Psoas muscle (tissue), 8 donors: ENCODE results near the gene TRIM51. TPM values are rescaled to one million over a fixed set of nuclear protein-coding genes. Genes with fewer than 3 reads are reported as not detected.
"Not testable (repeated sequence)": the region's sequence is repeated elsewhere in the genome, so short reads cannot be mapped to it uniquely, and the experiment has no call there.

Experiments used
- ATAC-seq, 4 donors: fragments of 200-7000 bp; cut with Tn5 transposase; one replicate each; pipeline ENCODE4 v1.9.1; 2020; ENCODE audit warnings: moderate library complexity in 3 of 4, mild to moderate bottlenecking in 2 of 4
- DNase-seq, 2 donors: peaks; one replicate each; pipeline ENCODE4 v3.0.0-alpha.2; 2020
- H3K27ac ChIP-seq: fragments of 200-600 bp; one replicate; pipeline ENCODE4 v1.8.0; 2022
- H3K27me3 ChIP-seq, 3 donors: fragments of 200-600 bp in 1 of 3; one replicate each; pipeline versions ENCODE4 v1.6.1 to v1.8.0; 2013 to 2022; ENCODE audit warnings: low read length in 2 of 3, mild to moderate bottlenecking in 2 of 3, moderate library complexity in 1 of 3; ENCODE audit not compliant: insufficient read depth in 3 of 3
- H3K36me3 ChIP-seq, 2 donors: fragments of 200-600 bp in 1 of 2; one replicate each; pipeline versions ENCODE4 v1.6.1 to v1.8.0; 2013 to 2022; ENCODE audit warnings: low read depth in 1 of 2, mild to moderate bottlenecking in 1 of 2, moderate library complexity in 1 of 2; ENCODE audit not compliant: insufficient read depth in 1 of 2
- H3K4me1 ChIP-seq: fragments of 200-600 bp; one replicate; pipeline ENCODE4 v1.8.0; 2022
- H3K4me3 ChIP-seq: fragments of 200-600 bp; one replicate; pipeline ENCODE4 v1.8.0; 2022; ENCODE audit warnings: mild to moderate bottlenecking
- H3K9me3 ChIP-seq: fragments of 200-600 bp; one replicate; pipeline ENCODE4 v1.8.0; 2022
- WGBS, 3 donors: extraction: QIAGEN DNeasy Blood & Tissue Kit; methylation state at CpG; one replicate each; pipeline versions ENCODE4 v1.1.6 to v1.1.7; 2013; 5-methylcytosine and 5-hydroxymethylcytosine counted together
- intact Hi-C, 2 donors: fragments of 100-400 bp; cut with DNase I; formaldehyde crosslinking; loops; one replicate each; pipeline versions ENCODE4 v1.11.0 to v1.14.2; 2022
- polyA plus RNA-seq, 3 donors: library from polyadenylated mRNA; stranded (reverse); fragments of 200-250 nt; gene quantifications; one replicate each; pipeline ENCODE4 v1.2.3, GENCODE V29; 2013
- total RNA-seq, 4 donors: library from RNA; stranded (reverse); fragmentation: NEBNext Ultra II Directional in 2 of 4; extraction: Animal tissue kit (Norgen Biotek cat#: 25700) in 2 of 4; gene quantifications; one replicate each; pipeline versions ENCODE4 v1.2.1 to v1.2.4, GENCODE V29; 2021 to 2023
- TF ChIP-seq, protein P1 (sequence below): fragments of 200-600 bp; IDR thresholded peaks from one replicate; pipeline ENCODE4 v1.8.0; 2022; ENCODE audit warnings: antibody characterized with exemption
- donor health status: healthy with polysubstance abuse.
- donor health status: DM: no; HTN: no; CAD: no; lungs with moderate emphysema.
- donor health status: Bipolar disorder and iron deficiency.
- donor health status: healthy.
- donor health status: DM: yes; HTN: yes; CAD: no.
- donor health status: DM: no; HTN: no; CAD: no.
- donor health status: DM: no; HTN: no; CAD: no.
- donor health status: DM: yes; HTN: yes; CAD: no.

The TRIM51 gene
- total and polyA plus RNA-seq, 7 donors: not detected

DNA sequence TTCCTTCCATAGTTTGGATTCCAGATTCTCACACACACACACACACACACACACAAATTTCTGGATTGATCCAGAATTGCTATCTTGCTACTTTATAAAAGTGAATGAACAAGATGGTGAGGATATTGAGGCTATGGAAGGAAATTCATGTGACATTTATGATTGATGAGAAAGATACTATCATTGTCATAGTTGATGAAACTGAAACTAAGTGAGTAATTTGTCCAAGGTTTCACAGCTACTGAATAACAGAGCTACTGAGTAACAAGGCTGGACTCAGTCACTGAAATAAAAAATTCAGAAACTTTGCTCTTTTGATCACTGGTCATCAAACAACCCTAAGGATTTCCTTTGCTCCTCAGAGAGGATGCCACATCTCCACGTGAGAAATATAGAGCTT lies 28.4 kb upstream of the TRIM51 start:
- intact Hi-C loops: no loop called here
- ATAC-seq (no peak), DNase-seq (no peak)
- Histone ChIP-seq H3K4me3 (no peak overlapping the region), H3K36me3 (no peaks in the 10 kb centered on the region), H3K9me3 (no peaks in the 10 kb centered on the region), H3K27ac (no peak overlapping the region), H3K4me1 (no peaks in the 10 kb centered on the region), H3K27me3 (no peaks in the 10 kb centered on the region)
- 7 to 24% (median 12%) methylated on average over 1 of the region's 1 CpG for WGBS, 3 donors
- TF ChIP-seq, protein P1, sequence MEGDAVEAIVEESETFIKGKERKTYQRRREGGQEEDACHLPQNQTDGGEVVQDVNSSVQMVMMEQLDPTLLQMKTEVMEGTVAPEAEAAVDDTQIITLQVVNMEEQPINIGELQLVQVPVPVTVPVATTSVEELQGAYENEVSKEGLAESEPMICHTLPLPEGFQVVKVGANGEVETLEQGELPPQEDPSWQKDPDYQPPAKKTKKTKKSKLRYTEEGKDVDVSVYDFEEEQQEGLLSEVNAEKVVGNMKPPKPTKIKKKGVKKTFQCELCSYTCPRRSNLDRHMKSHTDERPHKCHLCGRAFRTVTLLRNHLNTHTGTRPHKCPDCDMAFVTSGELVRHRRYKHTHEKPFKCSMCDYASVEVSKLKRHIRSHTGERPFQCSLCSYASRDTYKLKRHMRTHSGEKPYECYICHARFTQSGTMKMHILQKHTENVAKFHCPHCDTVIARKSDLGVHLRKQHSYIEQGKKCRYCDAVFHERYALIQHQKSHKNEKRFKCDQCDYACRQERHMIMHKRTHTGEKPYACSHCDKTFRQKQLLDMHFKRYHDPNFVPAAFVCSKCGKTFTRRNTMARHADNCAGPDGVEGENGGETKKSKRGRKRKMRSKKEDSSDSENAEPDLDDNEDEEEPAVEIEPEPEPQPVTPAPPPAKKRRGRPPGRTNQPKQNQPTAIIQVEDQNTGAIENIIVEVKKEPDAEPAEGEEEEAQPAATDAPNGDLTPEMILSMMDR: no peak

DNA sequence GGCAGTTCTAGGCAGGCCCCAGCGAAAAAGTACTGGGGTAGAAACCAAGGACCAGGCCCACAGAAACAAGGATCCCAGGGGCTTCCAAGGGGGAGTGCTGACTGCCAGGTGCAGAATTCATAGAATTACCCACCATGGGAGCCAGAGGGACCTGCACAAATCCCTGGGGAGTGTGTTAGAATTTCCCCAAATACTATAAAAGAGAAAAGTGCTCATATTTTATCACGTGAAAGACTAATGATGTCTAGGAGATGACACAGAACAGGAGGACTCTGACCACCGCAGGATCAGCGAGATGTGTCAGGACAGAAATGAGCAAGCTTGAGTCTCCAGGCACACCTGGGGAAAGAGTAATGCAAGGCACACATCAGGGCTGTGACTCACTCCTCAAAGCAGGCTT lies 15.7 kb upstream of the TRIM51 start:
- H3K9me3 ChIP-seq, intact Hi-C loops, H3K27ac ChIP-seq, H3K4me3 ChIP-seq, ATAC-seq, H3K27me3 ChIP-seq, H3K36me3 ChIP-seq, DNase-seq, H3K4me1 ChIP-seq: not testable (repeated sequence)
- WGBS, 3 donors: 82 to 87% (median 82%) methylated on average over 4 of the region's 4 CpGs

DNA sequence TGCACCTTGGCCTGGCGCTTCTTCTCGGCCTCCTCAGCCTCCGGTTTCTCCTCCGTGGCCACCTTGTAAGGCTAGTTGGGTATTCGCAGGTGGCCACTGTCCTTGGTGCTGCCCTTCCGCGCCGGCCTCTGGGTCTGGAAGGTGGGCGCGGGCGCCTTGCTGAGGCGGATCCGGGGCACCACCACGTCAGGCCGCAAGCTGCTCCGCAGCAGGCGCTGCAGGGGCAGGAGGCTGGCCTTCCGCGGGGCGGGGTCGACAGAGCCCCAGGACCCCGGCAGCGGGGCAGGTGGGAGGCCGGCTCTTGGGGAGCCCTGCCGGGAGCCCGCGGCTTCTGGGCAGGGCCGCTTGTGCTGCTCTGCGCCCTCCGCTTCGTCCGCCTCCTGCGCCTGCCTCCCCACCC lies 10.4 kb upstream of the TRIM51 start:
- H3K27me3 ChIP-seq, H3K4me3 ChIP-seq, intact Hi-C loops, ATAC-seq, H3K27ac ChIP-seq, H3K36me3 ChIP-seq, DNase-seq, H3K9me3 ChIP-seq, H3K4me1 ChIP-seq: not testable (repeated sequence)
- 12 to 30% (median 19%) methylated on average over 21 to 33 of the region's 33 CpGs for WGBS, 3 donors

DNA sequence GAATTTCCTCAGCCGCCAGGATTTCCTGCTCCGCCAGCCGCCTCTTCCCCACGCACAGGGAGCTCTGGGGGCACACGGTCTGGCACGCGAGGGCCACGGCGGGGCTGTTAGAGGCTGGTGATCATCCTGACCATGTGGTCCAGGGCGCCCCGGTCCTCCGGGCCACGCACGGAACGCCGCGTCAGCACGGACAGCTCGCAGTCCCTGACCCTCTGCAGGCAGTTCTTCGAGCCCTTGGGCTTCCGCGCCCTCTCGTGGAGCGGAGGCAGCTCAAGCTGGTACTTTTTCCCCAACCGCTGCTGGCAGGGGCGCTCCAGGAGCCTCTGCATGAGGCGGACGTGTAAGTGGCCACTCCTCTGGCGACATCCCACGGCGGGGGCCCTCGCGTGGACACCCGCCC lies 10.0 kb upstream of the TRIM51 start:
- intact Hi-C loops, H3K4me1 ChIP-seq, H3K4me3 ChIP-seq, H3K27me3 ChIP-seq, H3K9me3 ChIP-seq, ATAC-seq, H3K27ac ChIP-seq, H3K36me3 ChIP-seq: not testable (repeated sequence)
- peak in 1 of 2 donors; percentile 42 for DNase-seq
- 15 to 31% (median 25%) methylated on average over 28 to 34 of the region's 34 CpGs for WGBS, 3 donors

DNA sequence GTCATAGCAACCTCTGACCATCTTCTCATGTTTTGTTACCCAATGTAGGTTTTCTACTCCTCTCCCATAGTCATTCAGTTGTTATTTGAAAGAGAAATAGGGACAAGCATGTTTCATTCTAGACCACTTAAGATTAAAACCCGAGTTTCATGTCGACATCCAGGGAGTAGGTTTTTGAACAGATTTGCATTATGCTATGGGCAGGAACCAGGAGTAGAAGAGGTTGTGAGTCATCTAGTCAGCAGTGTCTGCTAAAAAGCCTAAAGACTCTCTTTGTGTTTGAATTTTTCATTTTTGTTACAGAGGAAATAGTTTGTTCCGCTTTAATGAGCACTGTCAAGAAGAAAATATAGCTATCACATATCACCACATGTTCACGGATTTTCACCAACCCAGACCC lies 1.9 kb downstream of the TRIM51 start:
- H3K4me3 ChIP-seq, H3K27ac ChIP-seq, H3K27me3 ChIP-seq, ATAC-seq, DNase-seq, H3K36me3 ChIP-seq, H3K9me3 ChIP-seq, H3K4me1 ChIP-seq, intact Hi-C loops: not testable (repeated sequence)
- 80 to 85% (median 84%) methylated on average over 4 of the region's 4 CpGs for WGBS, 3 donors

DNA sequence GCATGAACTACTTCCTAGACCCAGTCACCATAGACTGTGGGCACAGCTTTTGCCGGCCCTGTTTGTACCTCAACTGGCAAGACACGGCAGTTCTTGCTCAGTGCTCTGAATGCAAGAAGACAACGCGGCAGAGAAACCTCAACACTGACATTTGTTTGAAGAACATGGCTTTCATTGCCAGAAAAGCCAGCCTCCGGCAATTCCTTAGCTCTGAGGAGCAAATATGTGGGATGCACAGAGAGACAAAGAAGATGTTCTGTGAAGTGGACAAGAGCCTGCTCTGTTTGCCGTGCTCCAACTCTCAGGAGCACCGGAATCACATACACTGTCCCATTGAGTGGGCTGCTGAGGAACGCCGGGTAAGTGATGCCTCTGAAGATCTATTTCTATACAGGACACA lies 2.4 kb downstream of the TRIM51 start:
- DNase-seq, intact Hi-C loops, H3K4me3 ChIP-seq, H3K36me3 ChIP-seq, H3K27ac ChIP-seq, H3K27me3 ChIP-seq, H3K9me3 ChIP-seq, H3K4me1 ChIP-seq, ATAC-seq: not testable (repeated sequence)
- WGBS, 3 donors: 86 to 87% (median 87%) methylated on average over 9 of the region's 9 CpGs

DNA sequence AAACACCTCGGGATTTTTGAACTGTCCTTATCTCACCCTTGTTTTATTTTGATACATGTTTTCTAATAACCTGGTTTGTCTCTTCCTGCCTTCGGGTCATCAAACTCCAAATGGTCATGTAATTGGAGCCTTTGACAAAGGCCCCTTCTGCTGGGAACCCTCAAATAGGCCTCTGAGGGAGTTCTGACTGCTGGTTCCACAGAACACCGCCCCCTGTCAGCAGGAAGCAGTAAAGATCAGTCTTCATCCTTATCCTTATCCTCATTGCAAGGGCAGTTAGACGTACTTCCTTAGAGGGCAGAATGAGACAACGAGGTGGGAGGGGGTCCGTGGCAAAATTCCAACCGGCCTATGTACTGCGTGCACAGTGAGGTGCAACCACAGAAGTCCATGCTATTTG lies 12.1 kb downstream of the TRIM51 start:
- Histone ChIP-seq H3K36me3 (no peaks in the 10 kb centered on the region), H3K9me3 (no peaks in the 10 kb centered on the region), H3K27ac (no peak overlapping the region), H3K27me3 (no peaks in the 10 kb centered on the region), H3K4me3 (no peak overlapping the region), H3K4me1 (no peaks in the 10 kb centered on the region)
- DNase-seq (no peak), ATAC-seq (no peak)
- TF ChIP-seq, protein P1: no peak
- 52 to 62% (median 59%) methylated on average over 8 of the region's 8 CpGs for WGBS, 3 donors
- intact Hi-C loops: no loop called here
